ENCODE results near the gene KRTAP19-2. TPM values are rescaled to one million over a fixed set of nuclear protein-coding genes. Genes with fewer than 3 reads are reported as not detected.
"Not testable (repeated sequence)": the region's sequence is repeated elsewhere in the genome, so short reads cannot be mapped to it uniquely, and the experiment has no call there.

The KRTAP19-2 gene
- total and polyA plus RNA-seq, 2 of the 13 experiments (the other 11 are each of a cell fraction or from before 2014, with no cell fraction given): not detected

DNA sequence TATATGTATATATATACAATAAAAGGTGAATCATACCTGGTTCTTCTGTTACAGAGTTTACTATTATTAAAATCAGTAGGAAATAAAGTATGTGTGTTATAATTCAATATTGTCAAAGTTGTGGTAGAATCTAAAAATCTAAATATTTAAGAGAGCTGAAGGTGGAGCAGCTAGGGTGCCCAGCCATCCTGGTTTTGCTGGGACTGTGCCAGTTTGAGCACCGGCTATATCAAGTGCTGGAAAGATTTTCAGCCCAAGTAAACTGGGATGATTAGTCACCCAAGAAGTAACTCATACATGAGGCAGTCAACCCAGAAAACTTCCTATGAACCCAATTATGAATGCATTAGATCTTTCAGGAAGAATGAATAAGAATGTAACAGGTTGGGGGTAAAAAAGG, 31.6 kb upstream of the KRTAP19-2 start:
- ATAC-seq: no peak
- ChIA-PET CTCF (ENCODE audit: low intra/inter-chr PET ratio, low total read pairs) (no interaction called here), POLR2A (no interaction called here)

DNA sequence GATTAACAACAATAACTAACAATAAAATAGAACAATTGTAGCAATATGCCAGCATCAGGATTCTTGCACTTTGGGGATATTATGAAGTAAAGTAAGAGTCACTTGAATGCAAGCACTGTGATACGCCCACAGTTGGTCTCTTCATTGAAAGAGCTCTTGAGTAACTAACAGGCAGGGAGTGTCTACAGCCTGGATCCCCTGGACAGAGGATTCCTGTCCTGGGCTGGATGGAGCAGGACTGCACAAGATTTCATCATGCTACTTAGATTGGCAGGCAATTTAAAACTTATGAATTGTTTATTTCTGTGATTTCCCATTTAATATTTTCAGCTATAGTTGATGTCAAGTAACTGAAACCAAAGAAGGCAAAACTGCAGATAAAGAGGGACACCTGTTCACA, 28.4 kb upstream of the KRTAP19-2 start:
- Histone ChIP-seq H3K27ac (ENCODE audit: extremely low read length, insufficient read depth, low read length) (no peak overlapping the region), H2AFZ (ENCODE audit: low read length) (no peak overlapping the region), H3K4me3 (replicated peaks in 1 of 3; ENCODE audit: insufficient read depth in 1 of 3, low read depth in 2 of 3, low read length in 3 of 3) (no peak overlapping the region), H4K20me1 (ENCODE audit: insufficient read depth, low read length) (no peaks in the 10 kb centered on the region), H3K9me3 (ENCODE audit: low read length) (peaks cover 94% of the 10 kb centered on the region), H3K79me2 (ENCODE audit: insufficient read depth, low read length) (no peaks in the 10 kb centered on the region), H3K4me2 (ENCODE audit: low read depth, low read length) (no peak overlapping the region), H3K9ac (ENCODE audit: insufficient read depth, low read depth, low read length) (no peak overlapping the region), H3K4me1 (ENCODE audit: insufficient read depth, low read length) (no peaks in the 10 kb centered on the region), H3K27me3 (ENCODE audit: control insufficient read depth in 1 of 2, insufficient read depth in 2 of 2, low read length in 2 of 2) (no peaks in the 10 kb centered on the region), H3K36me3 (replicated peaks in 1 of 2; ENCODE audit: control insufficient read depth in 1 of 2, insufficient read depth in 2 of 2, low read length in 2 of 2) (no peaks in the 10 kb centered on the region)
- POLR2A ChIA-PET: no interaction called here
- ATAC-seq (no peak), DNase-seq (ENCODE audit: low spot score) (no peak), FAIRE-seq (no peak)
- 0% methylated on average over 1 of the region's 1 CpG for WGBS (ENCODE audit: low lambda C conversion rate)
- BruUV-seq (replicated peaks): no TSS peak
- intact Hi-C loops (cut with micrococcal nuclease; ENCODE audit: unreplicated experiment): no loop called here
- CTCF ChIA-PET (ENCODE audit: low intra/inter-chr PET ratio, low total read pairs): no interaction called here
- in situ Hi-C loops (cut with HindIII; ENCODE audit: extremely low pct_ligation_motif_present, low pct_unique_long_range_greater_than_20kb): no loop called here
- TF ChIP-seq ZNF234 (CRISPR knock-in tag; conservative IDR thresholded peaks at IDR 0.05) (no peak), PPARG (CRISPR knock-in tag; conservative IDR thresholded peaks at IDR 0.05) (no peak), ZNF616 (CRISPR knock-in tag; IDR thresholded peaks at IDR 0.05; ENCODE audit: low read depth) (no peak), ELF4 (CRISPR knock-in tag; IDR thresholded peaks at IDR 0.05; ENCODE audit: borderline replicate concordance) (no peak)
- TF ChIP-seq, protein P1, sequence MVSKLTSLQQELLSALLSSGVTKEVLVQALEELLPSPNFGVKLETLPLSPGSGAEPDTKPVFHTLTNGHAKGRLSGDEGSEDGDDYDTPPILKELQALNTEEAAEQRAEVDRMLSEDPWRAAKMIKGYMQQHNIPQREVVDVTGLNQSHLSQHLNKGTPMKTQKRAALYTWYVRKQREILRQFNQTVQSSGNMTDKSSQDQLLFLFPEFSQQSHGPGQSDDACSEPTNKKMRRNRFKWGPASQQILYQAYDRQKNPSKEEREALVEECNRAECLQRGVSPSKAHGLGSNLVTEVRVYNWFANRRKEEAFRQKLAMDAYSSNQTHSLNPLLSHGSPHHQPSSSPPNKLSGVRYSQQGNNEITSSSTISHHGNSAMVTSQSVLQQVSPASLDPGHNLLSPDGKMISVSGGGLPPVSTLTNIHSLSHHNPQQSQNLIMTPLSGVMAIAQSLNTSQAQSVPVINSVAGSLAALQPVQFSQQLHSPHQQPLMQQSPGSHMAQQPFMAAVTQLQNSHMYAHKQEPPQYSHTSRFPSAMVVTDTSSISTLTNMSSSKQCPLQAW (CRISPR knock-in tag; IDR thresholded peaks at IDR 0.05): no peak

More for the DNA sequence above, 31.6 kb upstream of the KRTAP19-2 start:
- Histone ChIP-seq H3K27me3 (ENCODE audit: control insufficient read depth in 1 of 2, insufficient read depth in 2 of 2, low read length in 2 of 2) (no peaks in the 10 kb centered on the region), H3K4me1 (ENCODE audit: insufficient read depth, low read length) (no peaks in the 10 kb centered on the region), H3K36me3 (replicated peaks in 1 of 2; ENCODE audit: control insufficient read depth in 1 of 2, insufficient read depth in 2 of 2, low read length in 2 of 2) (no peaks in the 10 kb centered on the region), H3K9ac (ENCODE audit: insufficient read depth, low read depth, low read length) (no peak overlapping the region), H3K4me2 (ENCODE audit: low read depth, low read length) (no peak overlapping the region), H3K27ac (ENCODE audit: extremely low read length, insufficient read depth, low read length) (no peak overlapping the region), H4K20me1 (ENCODE audit: insufficient read depth, low read length) (no peaks in the 10 kb centered on the region), H3K79me2 (ENCODE audit: insufficient read depth, low read length) (no peaks in the 10 kb centered on the region), H3K9me3 (ENCODE audit: low read length) (peaks cover 95% of the 10 kb centered on the region), H3K4me3 (replicated peaks in 1 of 3; ENCODE audit: insufficient read depth in 1 of 3, low read depth in 2 of 3, low read length in 3 of 3) (no peak overlapping the region), H2AFZ (ENCODE audit: low read length) (no peak overlapping the region)
- no peak for DNase-seq (ENCODE audit: low spot score)
- 86% methylated on average over 1 of the region's 1 CpG for whole genome bisulfite sequencing (ENCODE audit: low lambda C conversion rate)
- in situ Hi-C loops (cut with HindIII; ENCODE audit: extremely low pct_ligation_motif_present, low pct_unique_long_range_greater_than_20kb): no loop called here
- intact Hi-C loops (cut with micrococcal nuclease; ENCODE audit: unreplicated experiment): no loop called here
- TF ChIP-seq ARID2 (CRISPR knock-in tag; IDR thresholded peaks at IDR 0.05; ENCODE audit: borderline replicate concordance) (no peak), ZNF549 (CRISPR knock-in tag; IDR thresholded peaks at IDR 0.05) (no peak)
- FAIRE-seq: no peak
- no TSS peak for BruUV-seq (replicated peaks)

DNA sequence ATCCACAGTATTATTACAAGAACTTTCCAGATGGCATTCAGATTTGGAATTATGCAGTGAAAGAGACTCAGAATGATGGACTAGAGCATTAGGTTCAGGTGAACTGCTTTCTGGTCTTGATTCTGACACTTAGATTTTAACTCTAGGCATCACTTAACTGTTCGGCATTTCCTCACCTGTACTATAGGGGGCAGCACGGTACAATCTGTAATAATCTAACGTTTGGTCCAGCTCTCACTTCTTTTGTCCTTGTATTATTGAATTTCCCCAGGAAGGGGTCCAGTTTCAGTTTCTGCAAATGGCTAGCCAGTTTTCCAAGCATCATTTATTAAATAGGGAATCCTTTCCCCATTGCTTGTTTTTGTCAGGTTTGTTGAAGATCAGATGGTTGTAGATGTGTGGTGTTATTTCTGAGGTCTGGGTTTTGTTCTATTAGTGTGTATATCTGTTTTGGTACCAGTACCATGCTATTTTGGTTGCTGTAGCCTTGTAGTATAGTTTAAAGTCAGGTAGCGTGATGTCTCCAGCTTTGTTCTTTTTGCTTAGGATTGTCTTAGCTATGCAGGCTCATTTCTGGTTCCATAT, 18.5 kb upstream of the KRTAP19-2 start:
- H3K4me3 ChIP-seq (replicated peaks in 1 of 3; ENCODE audit: insufficient read depth in 1 of 3, low read depth in 2 of 3, low read length in 3 of 3); CTCF ChIA-PET (ENCODE audit: low intra/inter-chr PET ratio, low total read pairs); H3K79me2 ChIP-seq (ENCODE audit: insufficient read depth, low read length); H3K4me2 ChIP-seq (ENCODE audit: low read depth, low read length); H4K20me1 ChIP-seq (ENCODE audit: insufficient read depth, low read length); H2AFZ ChIP-seq (ENCODE audit: low read length); BruUV-seq (replicated peaks); POLR2A ChIA-PET; FAIRE-seq; H3K27ac ChIP-seq (ENCODE audit: extremely low read length, insufficient read depth, low read length); ATAC-seq; in situ Hi-C loops (cut with HindIII; ENCODE audit: extremely low pct_ligation_motif_present, low pct_unique_long_range_greater_than_20kb); H3K36me3 ChIP-seq (replicated peaks in 1 of 2; ENCODE audit: control insufficient read depth in 1 of 2, insufficient read depth in 2 of 2, low read length in 2 of 2); intact Hi-C loops (cut with micrococcal nuclease; ENCODE audit: unreplicated experiment); H3K9ac ChIP-seq (ENCODE audit: insufficient read depth, low read depth, low read length); DNase-seq (ENCODE audit: low spot score); H3K4me1 ChIP-seq (ENCODE audit: insufficient read depth, low read length); H3K27me3 ChIP-seq (ENCODE audit: control insufficient read depth in 1 of 2, insufficient read depth in 2 of 2, low read length in 2 of 2): not testable (repeated sequence)
- peaks cover 87% of the 10 kb centered on the region for H3K9me3 ChIP-seq (ENCODE audit: low read length)
- WGBS (ENCODE audit: low lambda C conversion rate): 3% methylated on average over 4 of the region's 4 CpGs

All from HepG2 (cell line).